Mucosa of descending colon (tissue), 3 donors: ENCODE measurements around the gene CCDC167. TPM values are rescaled to one million over a fixed set of nuclear protein-coding genes. Genes with fewer than 3 reads are reported as not detected.

ENCODE experiments used
- ATAC-seq: fragments of 200-7000 bp; cut with Tn5 transposase; one replicate; pipeline ENCODE4 v1.9.1; 2020; ENCODE audit warnings: mild to moderate bottlenecking, moderate library complexity
- DNase-seq, 3 donors: peaks; one replicate each; pipeline ENCODE4 v3.0.0-alpha.2; 2020
- H3K36me3 ChIP-seq: fragments of 200-600 bp; one replicate; pipeline ENCODE4 v1.8.0; 2021; ENCODE audit warnings: low read depth, mild to moderate bottlenecking
- H3K4me1 ChIP-seq: fragments of 200-600 bp; one replicate; pipeline ENCODE4 v1.8.0; 2021; ENCODE audit warnings: low read depth, mild to moderate bottlenecking
- H3K4me3 ChIP-seq: fragments of 200-600 bp; one replicate; pipeline ENCODE4 v1.8.0; 2021; ENCODE audit warnings: mild to moderate bottlenecking
- H3K9me3 ChIP-seq: fragments of 200-600 bp; one replicate; pipeline ENCODE4 v1.8.0; 2021; ENCODE audit warnings: mild to moderate bottlenecking
- CTCF ChIP-seq: fragments of 200-600 bp; IDR thresholded peaks from one replicate; pipeline ENCODE4 v1.8.0; 2022; ENCODE audit warnings: antibody characterized with exemption, mild to moderate bottlenecking
- intact Hi-C, 2 donors: fragments of 100-400 bp; cut with DNase I in 1 of 2; cut with micrococcal nuclease in 1 of 2; formaldehyde crosslinking; loops; one replicate each; pipeline versions ENCODE4 v1.11.0 to v1.11.1; 2022; cut with DNase I, micrococcal nuclease
- total RNA-seq, 3 donors: library from RNA; stranded (reverse); fragmentation: NEBNext Ultra II Directional in 2 of 3; extraction: Animal tissue kit (Norgen Biotek cat#: 25700) in 2 of 3; gene quantifications; one replicate each; pipeline versions ENCODE4 v1.2.1 to v1.2.4, GENCODE V29; 2021 to 2023
- donor health status: DM: no; HTN: no; CAD: no; lungs with moderate emphysema.
- donor health status: DM: no; HTN: no; CAD: no.
- donor health status: DM: no; HTN: yes; CAD: no.

Gene CCDC167
- total RNA-seq, 3 donors from 2014 or later: 5.4 to 13.4 (median 12.1) TPM

GRCh38 chr6:37495244-37495934, 4.3 kb downstream of the CCDC167 start:
- intact Hi-C loops: no loop called here
- no peaks in the 10 kb centered on the region for H3K9me3 ChIP-seq
- no peaks in the 10 kb centered on the region for H3K36me3 ChIP-seq
- DNase-seq (no peak), ATAC-seq (no peak)
- no peak overlapping the region for H3K4me3 ChIP-seq
- no peak for TF ChIP-seq CTCF
- H3K4me1 ChIP-seq: peaks cover 5% of the 10 kb centered on the region

GRCh38 chr6:37493661-37493995, 6.1 kb downstream of the CCDC167 start:
- Histone ChIP-seq H3K9me3 (no peaks in the 10 kb centered on the region), H3K36me3 (no peaks in the 10 kb centered on the region), H3K4me3 (no peak overlapping the region), H3K4me1 (no peaks in the 10 kb centered on the region)
- DNase-seq (no peak), ATAC-seq (no peak)
- TF ChIP-seq CTCF: no peak
- intact Hi-C loops: no loop called here

GRCh38 chr6:37492991-37493660, 6.6 kb downstream of the CCDC167 start:
- ATAC-seq (no peak), DNase-seq (no peak)
- no peaks in the 10 kb centered on the region for H3K4me1 ChIP-seq

GRCh38 chr6:37492236-37492972, 7.3 kb downstream of the CCDC167 start:
- TF ChIP-seq CTCF: no peak
- no peak overlapping the region for H3K4me3 ChIP-seq
- DNase-seq (no peak), ATAC-seq (no peak)
- H3K9me3 ChIP-seq: no peaks in the 10 kb centered on the region
- no peaks in the 10 kb centered on the region for H3K36me3 ChIP-seq
- intact Hi-C loops: no loop called here
- no peaks in the 10 kb centered on the region for H3K4me1 ChIP-seq

More at GRCh38 chr6:37492991-37493660, 6.6 kb downstream of the CCDC167 start:
- no peak for TF ChIP-seq CTCF
- intact Hi-C loops: no loop called here
- H3K36me3 ChIP-seq: no peaks in the 10 kb centered on the region
- no peaks in the 10 kb centered on the region for H3K9me3 ChIP-seq
- no peak overlapping the region for H3K4me3 ChIP-seq

GRCh38 chr6:37491830-37492208, 7.9 kb downstream of the CCDC167 start:
- ATAC-seq (peak; percentile 29), DNase-seq (no peak)
- Histone ChIP-seq H3K4me3 (no peak overlapping the region), H3K4me1 (no peaks in the 10 kb centered on the region), H3K9me3 (no peaks in the 10 kb centered on the region), H3K36me3 (no peaks in the 10 kb centered on the region)
- no peak for TF ChIP-seq CTCF
- intact Hi-C loops: no loop called here
